GM21447 (cell line): ENCODE measurements around the gene ILF3.
"Not testable (repeated sequence)": the region's sequence is repeated elsewhere in the genome, so short reads cannot be mapped to it uniquely, and the experiment has no call there.

Experiments used
- ATAC-seq: cut with Tn5 transposase; IDR thresholded peaks from one replicate; pipeline ENCODE4 v1.9.1; 2021; ENCODE audit not compliant: unreplicated experiment

ILF3 gene

GRCh38 chr19:10671922-10672321 is 17.8 kb downstream of the ILF3 start:
- not testable (repeated sequence) for ATAC-seq

- ATAC-seq: not testable (repeated sequence)
These were observed 21.1 kb downstream of the ILF3 start for GRCh38 chr19:10675214-10675613.

GRCh38 chr19:10677751-10678150 is 23.6 kb downstream of the ILF3 start:
- ATAC-seq: no peak

GRCh38 chr19:10678813-10679212 is 24.7 kb downstream of the ILF3 start:
- ATAC-seq: no peak

- no peak for ATAC-seq
These were observed 25.6 kb downstream of the ILF3 start for GRCh38 chr19:10679743-10680142.

- no peak for ATAC-seq
These were observed 26.5 kb downstream of the ILF3 start for GRCh38 chr19:10680545-10681135.

- no peak for ATAC-seq
These were observed 27.5 kb downstream of the ILF3 start for GRCh38 chr19:10681658-10682057.

- no peak for ATAC-seq
These were observed 28.4 kb downstream of the ILF3 start for GRCh38 chr19:10682397-10683063.

GRCh38 chr19:10683064-10683426 is 28.9 kb downstream of the ILF3 start:
- ATAC-seq: no peak

GRCh38 chr19:10683582-10683981 is 29.4 kb downstream of the ILF3 start:
- no peak for ATAC-seq

- no peak for ATAC-seq
These were observed 31.1 kb downstream of the ILF3 start for GRCh38 chr19:10685210-10685609.

GRCh38 chr19:10686193-10686592 is 32.0 kb downstream of the ILF3 start:
- ATAC-seq: no peak

- ATAC-seq: no peak
These were observed 32.7 kb downstream of the ILF3 start for GRCh38 chr19:10686661-10687517.

GRCh38 chr19:10687518-10688288 is 33.6 kb downstream of the ILF3 start:
- no peak for ATAC-seq

GRCh38 chr19:10688545-10689280 is 34.6 kb downstream of the ILF3 start:
- ATAC-seq: no peak

GRCh38 chr19:10690341-10690781 is 36.2 kb downstream of the ILF3 start:
- ATAC-seq: no peak

- ATAC-seq: no peak
These were observed 37.2 kb downstream of the ILF3 start for GRCh38 chr19:10691178-10691881.

GRCh38 chr19:10691883-10692282 is 37.7 kb downstream of the ILF3 start:
- ATAC-seq: no peak

- ATAC-seq: no peak
These were observed 38.6 kb downstream of the ILF3 start for GRCh38 chr19:10692673-10693264.
